MM.1S (cell line): Measurements from ENCODE around the gene AP2A2.

Experiments used
- DNase-seq: peaks from one replicate; pipeline ENCODE4 v3.0.0-alpha.2; 2015
- H2AFZ ChIP-seq: fragments of 300-600 bp; sonication (generic); 2 replicates; pipeline ENCODE4 v1.6.0; 2016; ENCODE audit warnings: antibody characterized with exemption, low read length
- H3F3A ChIP-seq: fragments of 300-600 bp; sonication (generic); 2 replicates; pipeline ENCODE4 v1.6.1; 2016; ENCODE audit warnings: mild to moderate bottlenecking, antibody characterized with exemption, low read length, moderate library complexity, mixed read lengths; ENCODE audit not compliant: insufficient read depth
- H3K27ac ChIP-seq: fragments of 300-600 bp; sonication (generic); 2 replicates; pipeline ENCODE4 v1.5.1; 2016; ENCODE audit warnings: mild to moderate bottlenecking, low read length
- H3K27me3 ChIP-seq: fragments of 300-600 bp; sonication (generic); replicated peaks from 2 replicates; pipeline ENCODE4 v1.6.0; 2016; ENCODE audit warnings: low read length; ENCODE audit not compliant: insufficient read depth
- H3K36me3 ChIP-seq: fragments of 300-600 bp; sonication (generic); replicated peaks from 2 replicates; pipeline ENCODE4 v1.6.1; 2016; ENCODE audit warnings: mild to moderate bottlenecking, low read length, mixed read lengths; ENCODE audit not compliant: insufficient read depth
- H3K4me1 ChIP-seq: fragments of 300-600 bp; sonication (generic); 2 replicates; pipeline ENCODE4 v1.6.1; 2016; ENCODE audit warnings: low read length, mixed read lengths
- H3K4me2 ChIP-seq: fragments of 300-600 bp; sonication (generic); 2 replicates; pipeline ENCODE4 v1.6.0; 2016; ENCODE audit warnings: low read depth, low read length
- H3K4me3 ChIP-seq: fragments of 300-600 bp; sonication (generic); 2 replicates; pipeline ENCODE4 v1.5.1; 2016; ENCODE audit warnings: low read length, mixed read lengths
- H3K79me2 ChIP-seq: fragments of 300-600 bp; sonication (generic); 2 replicates; pipeline ENCODE4 v1.6.1; 2016; ENCODE audit warnings: mixed run types, low read length, mixed read lengths
- H3K9ac ChIP-seq: fragments of 300-600 bp; sonication (generic); 2 replicates; pipeline ENCODE4 v1.6.1; 2016; ENCODE audit warnings: low read length, mixed read lengths
- H3K9me2 ChIP-seq: fragments of 300-600 bp; sonication (generic); replicated peaks from 2 replicates; pipeline ENCODE4 v1.6.1; 2016; ENCODE audit warnings: mild to moderate bottlenecking, low read length, mixed read lengths; ENCODE audit not compliant: insufficient read depth
- H3K9me3 ChIP-seq: fragments of 300-600 bp; sonication (generic); replicated peaks from 2 replicates; pipeline ENCODE4 v1.6.1; 2016; ENCODE audit warnings: mild to moderate bottlenecking, low read length, mixed read lengths; ENCODE audit not compliant: insufficient read depth
- H4K20me1 ChIP-seq: fragments of 300-600 bp; sonication (generic); 2 replicates; pipeline ENCODE4 v1.6.1; 2016; ENCODE audit warnings: mild to moderate bottlenecking, low read length, moderate library complexity, mixed read lengths; ENCODE audit not compliant: insufficient read depth
- CTCF ChIP-seq: fragments of 300-600 bp; sonication (generic); IDR thresholded peaks from 2 replicates; pipeline ENCODE4 v1.5.1; 2016; ENCODE audit warnings: antibody characterized with exemption, low read length, mixed read lengths
- EZH2 ChIP-seq: fragments of 300-600 bp; sonication (generic); optimal IDR thresholded peaks from 2 replicates; pipeline ENCODE3; 2017; ENCODE audit warnings: low read depth, mild to moderate bottlenecking, antibody characterized with exemption, low read length, mixed read lengths
- EZH2phosphoT487 ChIP-seq: fragments of 300-600 bp; sonication (generic); IDR thresholded peaks from 2 replicates; pipeline ENCODE4 v1.6.1; 2018; ENCODE audit warnings: antibody characterized with exemption, low read length

Gene AP2A2

GRCh38 chr11:952406-953385 lies 27.0 kb downstream of the AP2A2 start:
- Histone ChIP-seq H3K27ac (no peak overlapping the region), H3K79me2 (peaks cover 66% of the 10 kb centered on the region), H3K4me2 (no peak overlapping the region), H3K9me3 (no peaks in the 10 kb centered on the region), H3K9me2 (no peaks in the 10 kb centered on the region), H2AFZ (no peak overlapping the region), H4K20me1 (peaks cover 7% of the 10 kb centered on the region; the same call in 1 of the 2 replicates), H3K4me1 (no peaks in the 10 kb centered on the region), H3K4me3 (no peak overlapping the region), H3F3A (no peaks in the 10 kb centered on the region), H3K36me3 (no peaks in the 10 kb centered on the region; the same call in 1 of the 2 replicates), H3K27me3 (no peaks in the 10 kb centered on the region), H3K9ac (no peak overlapping the region)
- DNase-seq, result no peak
- TF ChIP-seq EZH2 (no peak), CTCF (no peak), EZH2phosphoT487 (no peak)

DNA sequence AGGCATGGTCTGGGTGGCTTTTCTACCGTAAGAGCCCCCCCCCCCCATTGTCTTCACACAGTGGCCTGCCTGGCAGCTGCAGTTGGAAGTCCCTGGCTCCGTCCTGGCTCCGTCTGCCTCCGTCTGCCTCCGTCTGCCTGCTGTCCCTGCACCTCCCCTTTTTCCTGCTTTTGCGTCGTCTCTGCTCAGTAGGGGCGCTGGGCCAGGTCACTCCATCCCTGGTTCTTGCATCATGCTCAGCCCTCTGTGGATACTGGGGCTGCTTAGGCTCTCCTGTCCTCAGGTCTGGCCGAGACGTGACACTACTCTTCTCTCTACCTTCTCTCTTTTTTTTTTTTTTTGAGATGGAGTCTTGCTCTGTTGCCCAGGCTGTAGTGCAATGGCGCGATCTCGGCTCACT lies 27.8 kb downstream of the AP2A2 start:
- TF ChIP-seq EZH2phosphoT487 (no peak), CTCF (no peak), EZH2 (no peak)
- Histone ChIP-seq H3F3A (no peaks in the 10 kb centered on the region), H3K9ac (no peak overlapping the region), H2AFZ (no peak overlapping the region), H3K79me2 (peaks cover 74% of the 10 kb centered on the region), H3K9me3 (no peaks in the 10 kb centered on the region), H3K27ac (no peak overlapping the region), H3K36me3 (no peaks in the 10 kb centered on the region; the same call in 1 of the 2 replicates), H3K27me3 (no peaks in the 10 kb centered on the region), H3K4me2 (no peak overlapping the region), H3K9me2 (no peaks in the 10 kb centered on the region), H3K4me1 (no peaks in the 10 kb centered on the region), H4K20me1 (peaks cover 7% of the 10 kb centered on the region; the same call in 1 of the 2 replicates), H3K4me3 (no peak overlapping the region)
- DNase-seq, result no peak

DNA sequence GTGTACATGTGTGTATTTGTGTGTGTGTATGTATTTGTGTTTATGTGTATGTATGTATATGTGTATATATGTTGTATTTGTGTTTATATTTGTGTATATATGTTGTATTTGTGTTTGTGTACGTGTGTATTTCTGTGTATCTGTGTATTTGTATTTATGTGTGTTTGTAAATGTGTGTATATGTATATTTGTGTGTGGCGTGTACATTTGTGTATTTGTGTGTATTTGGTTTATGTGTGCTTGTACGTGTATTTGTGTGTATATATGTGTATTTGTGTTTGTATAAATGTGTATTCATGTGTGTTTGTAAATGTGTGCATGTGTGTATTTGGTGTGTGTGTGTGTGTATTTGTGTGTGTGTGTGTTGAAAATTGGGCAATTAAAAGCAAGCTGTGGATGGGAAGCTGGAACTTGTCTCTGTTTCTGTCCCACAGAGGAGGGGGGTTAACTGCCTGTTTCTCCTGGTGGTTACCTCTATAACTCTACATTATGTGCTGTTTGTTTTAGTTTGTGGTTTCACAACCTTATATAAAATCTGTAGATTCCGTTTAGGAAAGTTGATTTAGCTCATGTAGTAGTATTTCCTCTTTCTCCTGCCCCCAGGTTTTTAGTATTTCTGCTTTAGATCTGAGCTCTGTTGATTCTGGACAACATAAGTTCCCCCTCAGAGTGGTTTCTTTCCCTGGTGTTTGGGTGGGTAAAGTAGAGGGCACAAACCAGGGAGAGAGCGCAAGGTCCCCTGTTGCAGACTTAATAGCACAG lies 28.9 kb downstream of the AP2A2 start:
- Histone ChIP-seq H3K36me3 (no peaks in the 10 kb centered on the region; the same call in 1 of the 2 replicates), H3K4me3 (no peak overlapping the region), H3K9ac (no peak overlapping the region), H3K9me2 (no peaks in the 10 kb centered on the region), H4K20me1 (peaks cover 7% of the 10 kb centered on the region; the same call in 1 of the 2 replicates), H3K9me3 (no peaks in the 10 kb centered on the region), H3K27me3 (no peaks in the 10 kb centered on the region), H3K27ac (no peak overlapping the region), H3K4me2 (no peak overlapping the region), H2AFZ (no peak overlapping the region), H3F3A (no peaks in the 10 kb centered on the region), H3K4me1 (no peaks in the 10 kb centered on the region), H3K79me2 (peaks cover 84% of the 10 kb centered on the region)
- TF ChIP-seq CTCF, result no peak
- TF ChIP-seq EZH2phosphoT487, result no peak
- TF ChIP-seq EZH2, result no peak
- DNase-seq, result no peak
